Fibroblast of the conjunctiva (primary cell): Measurements from ENCODE around the gene GFOD1.
"Not testable (repeated sequence)": the region's sequence is repeated elsewhere in the genome, so short reads cannot be mapped to it uniquely, and the experiment has no call there.

Experiments used
- DNase-seq: peaks from one replicate; pipeline ENCODE4 v3.0.0-alpha.2; 2010; ENCODE audit warnings: low read depth

Gene GFOD1

GRCh38 chr6:13441778-13442177 is 45.6 kb downstream of the GFOD1 start:
- no peak for DNase-seq

- no peak for DNase-seq
These were observed 47.8 kb downstream of the GFOD1 start for GRCh38 chr6:13439644-13440043.

GRCh38 chr6:13438126-13438525 is 49.3 kb downstream of the GFOD1 start:
- no peak for DNase-seq

- no peak for DNase-seq
These were observed 50.0 kb downstream of the GFOD1 start for GRCh38 chr6:13437218-13437996.

GRCh38 chr6:13436399-13437217 is 50.8 kb downstream of the GFOD1 start:
- DNase-seq, result no peak

- DNase-seq, result no peak
These were observed 51.7 kb downstream of the GFOD1 start for GRCh38 chr6:13435477-13436246.

- no peak for DNase-seq
These were observed 52.6 kb downstream of the GFOD1 start for GRCh38 chr6:13434777-13435176.

- DNase-seq, result not testable (repeated sequence)
These were observed 53.1 kb downstream of the GFOD1 start for GRCh38 chr6:13434135-13434775.

- DNase-seq, result no peak
These were observed 53.7 kb downstream of the GFOD1 start for GRCh38 chr6:13433709-13434121.

- DNase-seq, result no peak
These were observed 54.7 kb downstream of the GFOD1 start for GRCh38 chr6:13432526-13433184.

- no peak for DNase-seq
These were observed 55.4 kb downstream of the GFOD1 start for GRCh38 chr6:13431861-13432465.

GRCh38 chr6:13431059-13431656 is 56.2 kb downstream of the GFOD1 start:
- no peak for DNase-seq

- no peak for DNase-seq
These were observed 58.0 kb downstream of the GFOD1 start for GRCh38 chr6:13429406-13429753.

GRCh38 chr6:13428583-13429405 is 58.6 kb downstream of the GFOD1 start:
- no peak for DNase-seq

- DNase-seq, result no peak
These were observed 59.4 kb downstream of the GFOD1 start for GRCh38 chr6:13427801-13428582.

GRCh38 chr6:13427316-13427715 is 60.1 kb downstream of the GFOD1 start:
- no peak for DNase-seq

GRCh38 chr6:13425943-13426931 is 61.2 kb downstream of the GFOD1 start:
- DNase-seq, result no peak
